Mesendoderm (in vitro differentiated cells): ENCODE measurements around the gene SLC26A11.
A peak's percentile ranks its signal among the peaks of the same experiment; 100 is the strongest.

Experiments
- DNase-seq: peaks from one replicate; pipeline ENCODE4 v3.0.0; 2013
- H2AK5ac ChIP-seq: 2 replicates; pipeline ENCODE4 v1.6.1; 2013; ENCODE audit warnings: low read length, inconsistent platforms
- H2BK120ac ChIP-seq: 2 replicates; pipeline ENCODE4 v1.6.1; 2013; ENCODE audit warnings: low read depth, mild to moderate bottlenecking, low read length, moderate library complexity, mixed read lengths
- H2BK15ac ChIP-seq: replicated peaks from 2 replicates; pipeline ENCODE4 v1.6.1; 2013; ENCODE audit warnings: low read depth, mild to moderate bottlenecking, moderate library complexity
- H2BK5ac ChIP-seq: 2 replicates; pipeline ENCODE4 v1.6.1; 2013; ENCODE audit warnings: low read length, inconsistent platforms
- H3K18ac ChIP-seq: 2 replicates; pipeline ENCODE4 v1.6.1; 2013; ENCODE audit warnings: mild to moderate bottlenecking, low read length, mixed read lengths
- H3K23ac ChIP-seq: one replicate; pipeline ENCODE4 v1.6.1; 2013; ENCODE audit warnings: low read length
- H3K27ac ChIP-seq: 2 replicates; pipeline ENCODE4 v1.5.1; 2013; ENCODE audit warnings: low read depth, mild to moderate bottlenecking, inconsistent platforms, low read length, moderate library complexity
- H3K27me3 ChIP-seq: 2 replicates; pipeline ENCODE4 v1.6.1; 2013; ENCODE audit warnings: low read length, control low read depth, mild to moderate bottlenecking, inconsistent platforms; ENCODE audit not compliant: insufficient read depth, poor library complexity
- H3K36me3 ChIP-seq: 2 replicates; pipeline ENCODE4 v1.6.1; 2013; ENCODE audit warnings: low read length, inconsistent platforms; ENCODE audit not compliant: control insufficient read depth, insufficient read depth
- H3K4ac ChIP-seq: one replicate; pipeline ENCODE4 v1.6.1; 2013; ENCODE audit warnings: low read depth, mild to moderate bottlenecking, low read length, moderate library complexity
- H3K4me1 ChIP-seq: 2 replicates; pipeline ENCODE4 v1.6.1; 2013; ENCODE audit warnings: low read depth, low read length, inconsistent platforms; ENCODE audit not compliant: control insufficient read depth
- H3K4me2 ChIP-seq: 2 replicates; pipeline ENCODE4 v1.6.1; 2013; ENCODE audit warnings: low read length
- H3K4me3 ChIP-seq: 2 replicates; pipeline ENCODE4 v1.5.1; 2013; ENCODE audit warnings: mild to moderate bottlenecking, low read length
- H3K56ac ChIP-seq: one replicate; pipeline ENCODE4 v1.6.1; 2013; ENCODE audit warnings: low read length
- H3K79me1 ChIP-seq: 2 replicates; pipeline ENCODE4 v1.6.1; 2013; ENCODE audit warnings: low read length, inconsistent platforms
- H3K79me2 ChIP-seq: 2 replicates; pipeline ENCODE4 v1.6.1; 2013; ENCODE audit warnings: mild to moderate bottlenecking, low read length; ENCODE audit not compliant: control insufficient read depth, insufficient read depth
- H3K9ac ChIP-seq: 2 replicates; pipeline ENCODE4 v1.6.1; 2013; ENCODE audit warnings: low read length, inconsistent platforms
- H4K5ac ChIP-seq: one replicate; pipeline ENCODE4 v1.6.1; 2013; ENCODE audit warnings: low read length
- H4K8ac ChIP-seq: one replicate; pipeline ENCODE4 v1.6.1; 2013; ENCODE audit warnings: low read depth, mild to moderate bottlenecking, control low read depth, low read length, moderate library complexity
- WGBS: extraction: QIAGEN DNeasy Blood & Tissue Kit; methylation state at CpG from one replicate; pipeline ENCODE4 v1.1.7; 2013; ENCODE audit warnings: low lambda C conversion rate, missing lambda C conversion rate; ENCODE audit not compliant: insufficient coverage; ENCODE audit errors: extremely low coverage; 5-methylcytosine and 5-hydroxymethylcytosine counted together

Gene SLC26A11

DNA sequence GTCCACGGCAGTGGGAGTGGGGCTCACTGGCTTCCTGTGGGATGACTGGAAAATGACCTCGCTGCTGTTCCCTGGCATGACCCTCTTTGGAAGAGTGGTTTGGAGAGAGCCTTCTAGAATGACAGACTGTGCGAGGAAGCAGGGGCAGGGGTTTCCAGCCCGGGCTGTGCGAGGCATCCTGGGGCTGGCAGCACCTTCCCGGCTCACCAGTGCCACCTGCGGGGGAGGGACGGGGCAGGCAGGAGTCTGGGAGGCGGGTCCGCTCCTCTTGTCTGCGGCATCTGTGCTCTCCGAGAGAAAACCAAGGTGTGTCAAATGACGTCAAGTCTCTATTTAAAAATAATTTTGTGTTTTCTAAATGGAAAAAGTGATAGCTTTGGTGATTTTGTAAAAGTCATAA lies 32.6 kb downstream of the SLC26A11 start:
- Histone ChIP-seq H3K9ac (no peak overlapping the region), H3K79me2 (no peaks in the 10 kb centered on the region), H3K4me2 (no peak overlapping the region), H3K27ac (no peak overlapping the region), H3K4ac (no peak overlapping the region), H3K56ac (no peak overlapping the region), H3K79me1 (no peaks in the 10 kb centered on the region), H3K18ac (no peak overlapping the region), H2BK120ac (no peak overlapping the region), H3K23ac (no peak overlapping the region), H3K4me3 (no peak overlapping the region), H3K4me1 (peaks cover 3% of the 10 kb centered on the region), H4K5ac (no peak overlapping the region), H2AK5ac (no peak overlapping the region), H2BK5ac (no peak overlapping the region), H2BK15ac (no peak overlapping the region), H3K27me3 (no peaks in the 10 kb centered on the region), H4K8ac (no peak overlapping the region), H3K36me3 (no peaks in the 10 kb centered on the region)
- DNase-seq: peak; percentile 65
- WGBS: no CpG with 5 or more reads among the region's 13 CpGs

DNA sequence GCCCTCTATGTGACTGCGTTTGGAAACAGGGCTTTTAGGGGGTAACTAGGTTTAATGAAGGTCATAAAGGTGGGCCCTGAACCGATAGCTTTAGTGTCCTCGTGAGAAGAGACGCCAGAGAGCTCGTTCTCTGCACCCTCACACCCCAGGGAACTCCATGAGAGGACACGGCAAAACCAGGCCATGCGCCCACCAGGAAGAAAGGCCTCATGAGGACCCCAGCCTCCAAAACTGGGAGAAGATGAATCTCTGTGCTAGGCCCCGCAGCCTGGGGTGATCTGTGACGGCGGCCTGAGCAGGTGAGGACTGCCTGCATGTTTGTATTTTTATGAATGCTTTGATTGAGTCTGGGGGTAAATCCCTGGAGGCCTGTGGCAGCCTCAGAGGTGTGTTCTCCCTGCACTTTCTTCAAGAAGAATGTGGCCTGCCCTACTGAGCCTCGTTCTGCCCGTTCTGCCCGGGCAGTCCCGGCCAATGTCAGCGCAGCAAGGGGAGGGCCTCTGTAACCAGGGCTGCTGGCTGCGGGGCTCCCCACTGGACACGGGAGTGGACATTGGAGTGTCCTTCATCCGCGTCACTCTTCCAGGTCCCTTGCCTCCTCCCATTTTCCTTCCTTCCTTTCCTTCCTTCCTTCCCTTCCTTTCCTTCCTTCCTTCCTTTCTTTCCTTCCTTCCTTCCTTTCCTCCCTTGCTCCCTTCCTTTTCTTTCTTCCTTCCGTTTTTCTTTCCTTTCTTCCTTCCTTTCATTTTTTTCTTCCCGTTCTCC lies 33.6 kb downstream of the SLC26A11 start:
- H3K9ac ChIP-seq: no peak overlapping the region
- H3K79me2 ChIP-seq: no peaks in the 10 kb centered on the region
- H2BK5ac ChIP-seq: no peak overlapping the region
- WGBS: no CpG with 5 or more reads among the region's 21 CpGs
- no peak for DNase-seq
- H3K18ac ChIP-seq: no peak overlapping the region
- peaks cover 4% of the 10 kb centered on the region for H3K4me1 ChIP-seq
- no peak overlapping the region for H4K8ac ChIP-seq
- H3K27ac ChIP-seq: no peak overlapping the region
- no peaks in the 10 kb centered on the region for H3K79me1 ChIP-seq
- no peak overlapping the region for H4K5ac ChIP-seq
- H3K56ac ChIP-seq: peak overlapping the region; percentile 34
- H3K4ac ChIP-seq: no peak overlapping the region
- H3K4me3 ChIP-seq: no peak overlapping the region
- no peak overlapping the region for H2AK5ac ChIP-seq
- no peak overlapping the region for H2BK15ac ChIP-seq
- no peak overlapping the region for H2BK120ac ChIP-seq
- no peak overlapping the region for H3K4me2 ChIP-seq
- no peak overlapping the region for H3K23ac ChIP-seq
- no peaks in the 10 kb centered on the region for H3K36me3 ChIP-seq
- H3K27me3 ChIP-seq: no peaks in the 10 kb centered on the region

GRCh38 chr17:80254396-80255251 lies 34.4 kb downstream of the SLC26A11 start:
- Histone ChIP-seq H3K23ac (no peak overlapping the region), H3K27me3 (no peaks in the 10 kb centered on the region), H3K18ac (no peak overlapping the region), H3K4me2 (no peak overlapping the region), H4K8ac (no peak overlapping the region), H2AK5ac (no peak overlapping the region), H2BK120ac (no peak overlapping the region), H4K5ac (no peak overlapping the region), H3K4me1 (peaks cover 4% of the 10 kb centered on the region), H3K9ac (no peak overlapping the region), H2BK5ac (peak overlapping the region; percentile 6), H3K36me3 (no peaks in the 10 kb centered on the region), H3K27ac (peak overlapping the region; percentile 17), H3K79me2 (no peaks in the 10 kb centered on the region), H3K4me3 (no peak overlapping the region), H2BK15ac (no peak overlapping the region), H3K4ac (no peak overlapping the region), H3K56ac (peak overlapping the region; percentile 44), H3K79me1 (no peaks in the 10 kb centered on the region)
- DNase-seq: peak; percentile 69
- WGBS: no CpG with 5 or more reads among the region's 13 CpGs

GRCh38 chr17:80256034-80256350 lies 35.8 kb downstream of the SLC26A11 start:
- no peak overlapping the region for H3K18ac ChIP-seq
- H2BK120ac ChIP-seq: no peak overlapping the region
- WGBS: no CpG with 5 or more reads among the region's 5 CpGs
- no peaks in the 10 kb centered on the region for H3K27me3 ChIP-seq
- no peak overlapping the region for H3K27ac ChIP-seq
- no peak overlapping the region for H4K8ac ChIP-seq
- no peak overlapping the region for H3K4me3 ChIP-seq
- no peak overlapping the region for H2BK5ac ChIP-seq
- peaks cover 4% of the 10 kb centered on the region for H3K4me1 ChIP-seq
- H3K79me2 ChIP-seq: no peaks in the 10 kb centered on the region
- H3K4me2 ChIP-seq: no peak overlapping the region
- H3K9ac ChIP-seq: no peak overlapping the region
- H3K56ac ChIP-seq: no peak overlapping the region
- no peak overlapping the region for H3K23ac ChIP-seq
- H3K79me1 ChIP-seq: no peaks in the 10 kb centered on the region
- H3K4ac ChIP-seq: no peak overlapping the region
- H3K36me3 ChIP-seq: no peaks in the 10 kb centered on the region
- no peak overlapping the region for H2AK5ac ChIP-seq
- no peak overlapping the region for H2BK15ac ChIP-seq
- DNase-seq: no peak
- no peak overlapping the region for H4K5ac ChIP-seq

DNA sequence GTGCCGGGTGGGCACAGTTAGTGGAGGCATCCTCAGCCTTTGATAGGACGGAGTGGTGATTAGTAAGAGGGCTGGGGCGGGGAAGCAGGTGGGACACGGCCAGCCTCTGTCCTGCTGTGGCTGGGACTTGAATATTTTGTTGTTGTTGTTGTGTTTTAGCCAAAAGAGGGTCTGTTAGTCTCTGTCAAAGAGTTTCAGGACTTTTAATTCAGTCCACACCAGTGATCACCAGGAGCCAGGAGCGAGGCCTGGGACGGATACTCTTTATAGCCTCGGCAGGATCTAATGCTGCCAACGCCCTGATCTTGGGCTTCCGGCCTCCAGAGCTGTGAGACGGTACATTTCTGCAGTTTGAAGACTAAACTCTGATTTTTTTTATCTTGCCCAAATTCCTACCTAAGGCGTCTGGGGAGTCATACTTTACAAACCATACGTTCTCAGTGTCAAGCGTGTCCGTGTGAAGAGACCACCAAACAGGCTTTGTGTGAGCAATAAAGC lies 37.5 kb downstream of the SLC26A11 start:
- H3K79me2 ChIP-seq: no peaks in the 10 kb centered on the region
- no peaks in the 10 kb centered on the region for H3K36me3 ChIP-seq
- peaks cover 4% of the 10 kb centered on the region for H3K79me1 ChIP-seq
- H2BK120ac ChIP-seq: no peak overlapping the region
- H3K9ac ChIP-seq: peak overlapping the region; percentile 44
- peak overlapping the region; percentile 74 for H3K56ac ChIP-seq
- H2AK5ac ChIP-seq: no peak overlapping the region
- H3K4me3 ChIP-seq: no peak overlapping the region
- DNase-seq: peak; percentile 47
- no peak overlapping the region for H3K4ac ChIP-seq
- H3K4me2 ChIP-seq: no peak overlapping the region
- H3K27me3 ChIP-seq: no peaks in the 10 kb centered on the region
- H4K5ac ChIP-seq: no peak overlapping the region
- H2BK15ac ChIP-seq: no peak overlapping the region
- H3K23ac ChIP-seq: no peak overlapping the region
- H3K27ac ChIP-seq: peak overlapping the region; percentile 97
- peak overlapping the region; percentile 44 for H3K18ac ChIP-seq
- H3K4me1 ChIP-seq: peaks cover 10% of the 10 kb centered on the region
- no CpG with 5 or more reads among the region's 14 CpGs for WGBS
- no peak overlapping the region for H4K8ac ChIP-seq
- H2BK5ac ChIP-seq: peak overlapping the region; percentile 67
